Ramos (cell line): Measurements from ENCODE around the gene MAP2K5.
"Not testable (repeated sequence)": the region's sequence is repeated elsewhere in the genome, so short reads cannot be mapped to it uniquely, and the experiment has no call there.

Source experiments
- in situ Hi-C: fragments of 300-500 bp; cut with MboI; formaldehyde crosslinking; loops from one replicate; pipeline ENCODE4 v1.14.3; 2022; ENCODE audit warnings: low sequenced_read_pairs; ENCODE audit not compliant: unreplicated experiment

MAP2K5 gene

GRCh38 chr15:67590191-67590590, 47.7 kb downstream of the MAP2K5 start:
- in situ Hi-C loops: no loop called here

DNA sequence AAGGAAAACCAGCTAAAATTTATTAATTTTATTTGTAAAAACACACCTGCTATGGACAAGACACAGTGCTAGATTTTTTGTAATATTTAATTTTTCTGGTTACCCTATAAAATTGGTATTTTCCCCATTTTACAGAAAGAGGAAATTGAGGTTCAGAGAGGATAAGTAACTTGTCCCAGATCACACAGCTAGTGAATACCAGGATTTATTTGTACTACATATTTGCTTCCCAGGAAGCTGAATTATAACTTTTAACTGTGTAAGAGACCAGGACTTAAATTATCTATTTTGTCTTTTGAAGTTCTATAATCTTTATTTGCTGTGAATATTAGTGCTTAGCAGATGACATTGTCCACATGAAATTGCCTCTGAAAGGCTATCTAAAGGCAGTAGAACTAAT, 49.7 kb downstream of the MAP2K5 start:
- in situ Hi-C loops: no loop called here

DNA sequence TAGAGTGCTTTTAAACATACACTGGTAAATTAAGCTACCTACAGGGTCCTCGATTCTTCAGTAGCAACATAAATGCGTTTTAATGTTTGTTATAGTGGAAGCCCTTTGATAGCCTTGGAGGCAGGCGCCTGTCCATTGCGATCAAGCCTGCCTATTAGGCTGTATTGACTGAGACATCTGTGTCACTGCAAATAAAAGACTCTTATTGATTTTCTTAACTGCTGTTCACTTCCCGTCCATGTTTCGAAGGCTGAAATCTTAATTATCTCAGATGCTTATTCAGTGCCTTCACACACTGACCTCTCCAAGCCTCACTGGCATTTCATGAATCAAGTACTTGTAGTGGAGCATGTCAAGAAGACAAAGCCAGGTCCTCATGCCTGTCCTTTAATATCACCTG, 51.1 kb downstream of the MAP2K5 start:
- in situ Hi-C loops: no loop called here

DNA sequence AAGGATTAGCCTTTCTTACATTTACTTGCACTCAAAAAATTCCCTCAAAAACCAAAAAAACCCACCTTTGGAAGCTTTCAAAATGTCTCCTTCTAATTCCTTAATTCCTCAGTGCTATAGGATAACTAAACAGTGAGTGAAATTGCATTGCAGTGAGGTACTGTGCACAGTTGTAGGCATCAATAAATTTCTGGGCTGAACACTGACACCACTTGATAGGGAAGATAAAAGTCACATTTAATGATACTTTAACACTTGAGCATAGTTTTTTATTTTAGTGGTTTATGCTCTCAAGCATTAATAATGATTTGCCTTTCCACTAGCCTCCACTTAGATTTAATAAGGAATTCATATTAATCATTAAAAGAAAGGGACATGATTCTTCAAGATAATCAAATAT, 52.3 kb downstream of the MAP2K5 start:
- in situ Hi-C loops: no loop called here

- in situ Hi-C loops: no loop called here
These were observed 53.1 kb downstream of the MAP2K5 start for GRCh38 chr15:67595572-67595971.

DNA sequence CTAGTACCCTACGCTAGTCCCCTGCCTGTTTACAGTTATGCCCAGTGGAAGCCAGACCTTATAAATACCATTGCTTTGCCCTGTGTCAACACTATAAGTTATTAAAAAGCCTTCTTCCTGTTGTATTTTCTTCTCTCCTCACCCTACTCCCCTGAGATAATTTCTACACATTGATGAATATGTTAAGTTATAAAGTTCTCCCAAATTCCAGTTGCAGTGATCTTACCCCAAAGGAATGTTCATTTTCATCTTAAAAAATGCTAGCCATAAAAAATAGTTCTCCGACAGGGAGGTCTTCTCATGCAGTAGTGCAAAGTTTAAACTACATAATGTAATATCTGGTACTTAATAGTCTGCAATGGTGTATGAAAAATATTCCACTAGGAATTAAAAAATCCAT, 58.6 kb downstream of the MAP2K5 start:
- in situ Hi-C loops: no loop called here

- in situ Hi-C loops: no loop called here
These were observed 60.6 kb downstream of the MAP2K5 start for GRCh38 chr15:67603063-67603462.

DNA sequence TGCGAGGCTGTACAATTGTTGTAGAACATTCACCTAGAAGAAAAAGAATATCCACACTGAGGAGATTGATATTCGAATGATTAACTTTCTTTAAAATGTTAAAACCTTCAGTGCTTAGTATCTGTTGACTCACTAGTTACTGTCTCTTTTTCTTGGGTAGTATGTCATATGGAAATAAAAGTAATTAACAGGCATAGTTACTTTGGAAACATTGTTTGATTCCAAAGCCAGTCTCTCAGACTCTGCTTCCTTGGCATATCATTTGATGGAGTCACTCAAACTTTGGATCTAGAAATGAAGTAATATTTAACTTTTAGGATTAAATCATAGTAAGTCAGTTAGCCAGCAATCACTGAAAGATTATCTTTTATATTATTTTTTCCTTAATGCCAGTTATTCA, 63.4 kb downstream of the MAP2K5 start:
- in situ Hi-C loops: no loop called here

GRCh38 chr15:67606742-67607141, 64.2 kb downstream of the MAP2K5 start:
- in situ Hi-C loops: no loop called here

DNA sequence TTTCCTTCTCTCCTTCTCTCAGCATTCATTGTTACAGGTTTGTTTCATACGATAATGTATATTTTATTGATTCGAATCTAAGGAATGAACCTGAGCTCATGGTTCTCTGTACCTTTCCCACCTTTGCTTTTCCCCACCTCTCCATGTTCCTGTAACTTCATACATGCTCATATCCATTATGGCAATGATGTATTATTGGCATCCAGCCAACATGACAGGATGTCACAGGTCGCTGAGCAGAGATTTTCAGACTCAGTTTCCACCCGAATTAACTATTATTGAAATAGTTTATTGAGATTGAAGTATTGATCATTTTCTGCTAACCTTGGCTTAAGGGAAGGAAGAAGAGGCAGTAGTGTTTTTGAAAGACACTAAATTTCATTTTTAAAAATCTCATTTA, 64.8 kb downstream of the MAP2K5 start:
- in situ Hi-C loops: no loop called here

- in situ Hi-C loops: no loop called here
These were observed 65.6 kb downstream of the MAP2K5 start for GRCh38 chr15:67607959-67608637.

- in situ Hi-C loops: no loop called here
These were observed 66.1 kb downstream of the MAP2K5 start for GRCh38 chr15:67608638-67608959.

DNA sequence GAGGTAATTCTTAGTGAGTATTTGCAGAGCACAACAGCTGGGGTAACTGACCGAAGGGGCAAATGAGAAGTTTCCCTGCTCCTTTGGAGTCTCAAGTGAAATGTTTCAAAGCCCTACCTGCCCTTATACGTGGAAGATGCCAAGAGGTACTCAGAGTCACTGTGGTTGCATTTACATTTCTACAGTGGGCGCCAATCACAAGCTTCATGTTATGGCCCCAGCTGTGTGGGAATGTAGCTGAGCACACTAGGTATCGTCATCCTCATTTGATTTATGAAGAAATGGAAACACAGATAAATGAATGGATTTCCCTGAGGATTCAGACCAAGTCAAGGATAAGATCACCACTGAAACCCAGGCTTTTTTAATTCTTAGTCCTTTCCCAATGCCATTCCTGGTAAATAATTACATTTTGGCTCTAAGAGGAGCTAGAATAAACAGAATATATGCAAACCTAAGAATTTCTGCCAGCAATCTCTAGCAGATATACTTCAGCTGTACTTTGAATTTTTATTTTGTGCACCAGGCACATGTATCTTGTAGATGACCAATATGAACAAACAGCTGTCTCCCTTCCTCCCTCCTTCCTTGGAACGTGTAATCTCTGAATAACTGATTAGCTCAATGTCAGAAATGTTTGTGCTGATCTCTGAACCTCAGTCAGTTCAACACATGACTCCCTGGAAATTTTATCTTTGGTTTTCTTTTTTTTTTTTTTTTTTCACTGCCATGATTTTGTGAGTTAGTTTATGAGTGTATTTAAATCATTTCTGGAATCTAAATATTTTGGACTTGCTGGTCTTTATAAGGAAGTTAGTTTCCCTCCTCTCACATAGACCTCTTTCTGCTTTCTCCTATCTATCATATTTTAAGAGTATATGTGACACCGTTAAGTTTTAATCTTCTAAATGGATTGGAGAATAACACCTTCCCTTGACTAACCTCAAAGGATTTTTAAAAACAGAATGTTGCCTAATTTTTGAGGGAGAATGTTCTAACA, 69.2 kb downstream of the MAP2K5 start:
- in situ Hi-C loops: no loop called here

- in situ Hi-C loops: no loop called here
These were observed 70.7 kb downstream of the MAP2K5 start for GRCh38 chr15:67613211-67613610.

GRCh38 chr15:67613708-67614107, 71.2 kb downstream of the MAP2K5 start:
- in situ Hi-C loops: no loop called here

DNA sequence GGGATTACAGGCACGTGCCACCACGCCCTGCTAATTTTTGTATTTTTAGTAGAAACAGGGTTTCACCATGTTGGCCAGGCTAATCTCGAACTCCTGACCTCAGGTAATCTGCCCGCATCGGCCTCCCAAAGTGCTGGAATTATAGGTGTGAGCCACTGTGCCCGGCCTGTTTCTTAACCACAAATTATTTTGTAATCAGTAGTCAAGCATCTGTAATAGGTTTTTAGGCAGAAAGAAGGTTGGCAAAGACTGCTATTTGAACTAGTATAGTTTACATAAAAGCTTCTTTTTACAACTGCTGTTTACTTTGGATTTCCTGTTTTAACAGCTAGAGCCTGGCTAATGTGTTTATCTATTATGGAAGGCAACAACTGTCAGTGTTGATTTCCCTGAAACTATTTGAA, 72.6 kb downstream of the MAP2K5 start:
- in situ Hi-C loops: not testable (repeated sequence)

DNA sequence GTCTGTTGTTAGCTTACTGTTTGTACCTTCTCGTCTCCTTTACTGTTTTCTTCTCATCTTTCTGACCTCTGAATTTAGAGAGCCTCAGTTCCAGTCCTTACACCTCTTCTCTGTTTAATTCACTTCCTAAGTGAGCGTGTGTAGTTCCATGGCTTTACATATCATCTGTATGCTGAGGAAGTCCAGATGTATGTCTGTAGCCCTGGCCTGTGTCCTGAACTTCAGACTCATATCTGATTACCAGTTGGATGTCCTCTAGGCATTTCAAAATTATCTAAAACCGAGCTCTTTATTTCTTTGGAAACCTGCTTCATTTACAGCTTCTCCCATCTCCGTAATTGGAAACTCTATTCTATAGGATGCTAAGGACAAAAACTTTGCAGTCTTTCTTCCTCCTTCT, 75.8 kb downstream of the MAP2K5 start:
- in situ Hi-C loops: no loop called here

- in situ Hi-C loops: no loop called here
These were observed 79.6 kb downstream of the MAP2K5 start for GRCh38 chr15:67622110-67622509.

- in situ Hi-C loops: no loop called here
These were observed 89.8 kb downstream of the MAP2K5 start for GRCh38 chr15:67632261-67632660.

- in situ Hi-C loops: not testable (repeated sequence)
These were observed 93.4 kb downstream of the MAP2K5 start for GRCh38 chr15:67635950-67636349.

- in situ Hi-C loops: no loop called here
These were observed 97.1 kb downstream of the MAP2K5 start for GRCh38 chr15:67639591-67639990.

GRCh38 chr15:67641453-67641852, 99.0 kb downstream of the MAP2K5 start:
- in situ Hi-C loops: no loop called here
